Iris pigment epithelial cell (primary cell): Measurements from ENCODE around the gene HNRNPA2B1.
A peak's percentile ranks its signal among the peaks of the same experiment; 100 is the strongest.

Source experiments
- DNase-seq: peaks from one replicate; pipeline ENCODE4 v3.0.0-alpha.2; 2011; ENCODE audit warnings: low read depth

HNRNPA2B1 gene

GRCh38 chr7:26145238-26145637, 55.3 kb downstream of the HNRNPA2B1 start:
- DNase-seq = no peak

GRCh38 chr7:26144184-26145080, 56.1 kb downstream of the HNRNPA2B1 start:
- DNase-seq = no peak

DNA sequence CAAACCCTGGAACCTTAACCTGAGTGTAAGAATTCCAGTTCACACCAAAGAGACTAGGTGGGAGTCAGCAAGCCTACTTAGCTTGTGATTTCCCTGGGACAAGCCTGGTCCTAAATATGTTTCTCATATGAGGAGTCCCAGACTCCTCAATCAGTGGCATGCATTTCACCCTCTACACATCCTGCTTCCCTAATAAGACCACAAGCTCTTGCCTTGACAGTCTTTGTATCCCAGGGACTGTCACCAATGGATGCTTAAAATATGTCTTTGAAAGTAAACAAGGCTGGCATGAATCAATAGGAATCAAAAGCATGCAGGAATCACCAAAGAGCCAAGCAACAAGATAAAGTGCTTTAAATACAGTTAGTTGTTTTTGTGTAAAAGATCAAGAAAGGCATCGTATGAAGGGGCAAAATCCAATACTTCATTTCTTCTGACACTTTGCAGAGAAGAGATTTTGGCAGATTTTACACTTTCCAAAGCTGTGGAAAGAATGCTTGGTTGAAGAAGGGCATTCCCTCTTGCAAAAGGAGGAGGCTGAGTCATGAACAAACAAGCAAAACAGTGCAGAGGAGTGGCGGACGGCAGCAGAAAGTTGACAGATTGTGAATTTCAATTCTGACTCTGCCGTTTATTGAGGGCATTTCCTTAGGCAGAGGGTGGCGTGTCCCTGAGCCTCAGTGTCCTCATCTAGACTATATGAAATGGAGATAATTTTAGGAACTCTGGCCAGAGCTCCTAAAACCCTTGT, 57.1 kb downstream of the HNRNPA2B1 start:
- peak; percentile 76 for DNase-seq

DNA sequence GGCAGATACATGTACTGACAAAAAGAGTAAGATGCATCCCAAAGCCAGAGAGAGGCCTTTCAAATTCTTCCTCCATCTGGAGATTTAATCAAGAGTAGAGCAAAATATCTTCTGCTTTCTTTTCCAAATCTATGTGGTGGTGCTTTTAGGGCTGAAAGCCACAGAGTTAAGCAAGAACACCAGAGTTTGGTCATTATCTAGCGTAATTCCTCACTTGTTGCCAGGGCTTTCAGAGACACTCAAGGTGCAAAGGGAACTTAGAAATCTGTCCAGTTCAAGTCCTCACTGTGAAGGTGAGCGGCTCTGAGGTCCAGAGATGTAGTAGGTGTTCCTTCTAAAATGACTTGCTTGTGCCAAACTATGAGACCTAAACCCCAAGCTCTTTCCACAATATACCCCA, 59.5 kb downstream of the HNRNPA2B1 start:
- no peak for DNase-seq

DNA sequence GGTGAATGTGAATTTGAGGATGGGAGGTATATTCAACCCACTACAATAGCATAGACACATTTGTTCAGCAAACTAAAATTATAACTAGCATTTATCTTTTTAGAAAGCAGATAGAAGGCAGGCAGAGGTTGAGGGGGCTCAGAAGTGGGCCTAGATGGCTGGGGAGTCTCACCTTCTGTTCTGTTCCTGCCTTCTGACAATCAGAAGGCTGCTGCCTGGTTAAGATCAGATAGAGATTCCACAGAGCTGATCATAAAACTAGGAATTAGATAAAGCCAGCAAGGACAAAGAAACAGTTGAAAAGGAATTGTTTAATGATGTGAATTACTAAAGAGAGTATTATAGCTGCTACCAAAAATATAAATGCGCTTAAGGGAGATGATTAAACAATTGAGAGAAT, 60.2 kb downstream of the HNRNPA2B1 start:
- no peak for DNase-seq
